ENCODE measurements around the gene HUS1.
"Not testable (repeated sequence)": the region's sequence is repeated elsewhere in the genome, so short reads cannot be mapped to it uniquely, and the experiment has no call there.

The HUS1 gene

DNA sequence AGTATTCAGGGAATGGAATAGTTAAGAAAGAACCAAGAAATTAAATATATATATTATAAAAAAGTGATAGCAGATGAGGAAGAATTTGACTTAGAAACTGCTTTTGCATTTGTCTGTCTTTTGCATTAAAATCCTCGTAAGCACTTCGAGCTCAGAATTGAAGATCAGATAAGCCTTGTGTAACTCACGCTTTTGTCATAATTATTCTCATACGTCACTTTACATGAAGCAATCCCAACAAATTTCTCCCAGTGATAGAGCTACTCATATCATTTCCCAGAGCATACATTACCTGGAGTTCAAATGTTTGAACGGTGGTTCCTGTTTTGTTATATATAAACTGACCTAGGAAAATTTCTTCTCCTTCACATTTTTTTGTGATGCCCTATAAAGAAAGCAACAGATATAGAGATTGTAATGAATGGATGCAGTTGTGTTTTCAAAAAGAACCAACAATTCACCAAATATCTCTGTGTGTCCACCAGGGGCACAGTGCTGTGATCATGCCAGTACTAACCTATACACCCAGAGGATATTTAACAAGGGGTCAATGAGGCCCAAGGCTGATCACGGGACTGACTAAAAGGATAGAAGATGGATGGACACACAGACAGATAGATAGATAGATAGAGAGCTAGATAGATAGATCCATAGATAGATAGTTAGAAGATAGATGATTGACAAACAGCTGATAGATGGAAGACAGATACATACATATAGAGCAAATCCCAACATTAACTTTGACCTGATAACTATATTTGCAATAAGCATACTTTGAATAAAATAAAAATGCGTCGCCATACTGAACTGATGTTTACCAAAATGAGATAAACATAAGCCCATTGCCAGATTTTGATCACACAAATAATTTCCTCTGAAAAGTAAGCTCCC, 9.3 kb upstream of the HUS1 start:
- DNase-seq (ENCODE audit: low spot score) = peak; percentile 34
- H3K27ac ChIP-seq = no peak overlapping the region
- POLR2A ChIA-PET (ENCODE audit: low non-redundant PET) = no interaction called here
- CTCF ChIA-PET = interaction anchor here (0.7 to 1.4 kb wide), 3 partner anchors 20 to 103 kb away, joined by 3 to 6 read pairs (median 3); no protein-coding TSS in a partner anchor
- TF ChIP-seq, protein P1, sequence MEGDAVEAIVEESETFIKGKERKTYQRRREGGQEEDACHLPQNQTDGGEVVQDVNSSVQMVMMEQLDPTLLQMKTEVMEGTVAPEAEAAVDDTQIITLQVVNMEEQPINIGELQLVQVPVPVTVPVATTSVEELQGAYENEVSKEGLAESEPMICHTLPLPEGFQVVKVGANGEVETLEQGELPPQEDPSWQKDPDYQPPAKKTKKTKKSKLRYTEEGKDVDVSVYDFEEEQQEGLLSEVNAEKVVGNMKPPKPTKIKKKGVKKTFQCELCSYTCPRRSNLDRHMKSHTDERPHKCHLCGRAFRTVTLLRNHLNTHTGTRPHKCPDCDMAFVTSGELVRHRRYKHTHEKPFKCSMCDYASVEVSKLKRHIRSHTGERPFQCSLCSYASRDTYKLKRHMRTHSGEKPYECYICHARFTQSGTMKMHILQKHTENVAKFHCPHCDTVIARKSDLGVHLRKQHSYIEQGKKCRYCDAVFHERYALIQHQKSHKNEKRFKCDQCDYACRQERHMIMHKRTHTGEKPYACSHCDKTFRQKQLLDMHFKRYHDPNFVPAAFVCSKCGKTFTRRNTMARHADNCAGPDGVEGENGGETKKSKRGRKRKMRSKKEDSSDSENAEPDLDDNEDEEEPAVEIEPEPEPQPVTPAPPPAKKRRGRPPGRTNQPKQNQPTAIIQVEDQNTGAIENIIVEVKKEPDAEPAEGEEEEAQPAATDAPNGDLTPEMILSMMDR (conservative IDR thresholded peaks at IDR 0.05; ENCODE audit: low read depth) = peak; percentile 35

DNA sequence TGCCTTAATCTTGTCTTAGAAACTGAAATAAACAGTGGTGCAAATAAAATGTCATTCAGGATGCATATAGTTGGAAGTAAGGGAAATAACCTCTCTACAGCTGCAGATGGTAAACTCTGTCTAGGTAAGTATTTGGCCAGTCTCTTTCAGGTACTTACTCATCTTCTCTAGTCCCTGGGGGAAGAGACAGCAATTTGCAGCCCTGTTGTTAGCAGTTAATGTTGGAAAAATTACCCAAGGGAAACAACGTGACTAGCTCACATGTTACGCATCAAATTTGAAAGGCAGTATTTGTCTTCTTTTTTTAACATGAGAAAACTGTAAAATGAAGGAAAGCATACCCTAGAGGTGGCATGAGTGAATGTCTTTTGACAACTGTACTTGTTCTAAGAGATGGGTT, 3.2 kb upstream of the HUS1 start:
- CTCF ChIA-PET = interaction anchor here (0.8 to 1.1 kb wide), 2 partner anchors 14 to 128 kb away, joined by 3 read pairs; no protein-coding TSS in a partner anchor
- TF ChIP-seq, protein P1 (conservative IDR thresholded peaks at IDR 0.05; ENCODE audit: low read depth) = no peak
- no peak for DNase-seq (ENCODE audit: low spot score)
- no peak overlapping the region for H3K27ac ChIP-seq
- POLR2A ChIA-PET (ENCODE audit: low non-redundant PET) = no interaction called here

DNA sequence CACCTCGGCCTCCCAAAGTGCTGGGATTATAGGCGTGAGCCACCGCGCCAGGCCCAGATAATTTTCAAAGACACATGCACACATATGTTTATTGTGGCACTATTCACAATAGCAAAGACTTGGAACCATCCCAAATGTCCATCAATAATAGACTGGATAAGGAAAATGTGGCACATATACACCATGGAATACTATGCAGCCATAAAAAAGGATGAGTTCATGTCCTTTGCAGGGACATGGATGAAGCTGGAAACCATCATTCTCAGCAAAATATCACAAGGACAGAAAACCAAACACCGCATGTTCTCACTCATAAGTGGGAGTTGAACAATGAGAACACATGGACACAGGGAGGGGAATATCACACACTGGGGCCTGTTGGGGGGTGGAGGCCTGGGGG, 1.2 kb upstream of the HUS1 start:
- H3K27ac ChIP-seq; POLR2A ChIA-PET (ENCODE audit: low non-redundant PET); CTCF ChIA-PET; DNase-seq (ENCODE audit: low spot score): not testable (repeated sequence)

DNA sequence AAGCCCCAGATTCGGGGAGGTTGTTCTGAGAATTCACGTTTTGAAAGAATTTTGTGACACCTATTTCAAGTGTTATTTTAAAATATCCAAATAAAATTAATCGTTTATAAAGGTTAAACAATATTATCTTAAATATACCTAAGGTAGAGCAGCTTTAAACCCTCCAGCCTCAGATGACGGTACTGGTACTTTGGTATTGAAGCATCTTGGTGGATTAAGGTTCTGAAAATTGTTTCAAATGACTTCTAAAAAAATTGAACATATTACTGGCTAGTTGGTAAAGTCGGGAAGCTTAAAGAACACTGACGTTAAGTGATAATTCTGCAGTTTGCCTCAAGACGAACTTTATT, 392 bp upstream of the HUS1 start:
- POLR2A ChIA-PET (ENCODE audit: low non-redundant PET) = no interaction called here
- peak overlapping the region; percentile 91 for H3K27ac ChIP-seq
- CTCF ChIA-PET = interaction anchor here (0.8 kb wide), 1 partner anchor 9 kb away, joined by 3 read pairs; no protein-coding TSS in a partner anchor

DNA sequence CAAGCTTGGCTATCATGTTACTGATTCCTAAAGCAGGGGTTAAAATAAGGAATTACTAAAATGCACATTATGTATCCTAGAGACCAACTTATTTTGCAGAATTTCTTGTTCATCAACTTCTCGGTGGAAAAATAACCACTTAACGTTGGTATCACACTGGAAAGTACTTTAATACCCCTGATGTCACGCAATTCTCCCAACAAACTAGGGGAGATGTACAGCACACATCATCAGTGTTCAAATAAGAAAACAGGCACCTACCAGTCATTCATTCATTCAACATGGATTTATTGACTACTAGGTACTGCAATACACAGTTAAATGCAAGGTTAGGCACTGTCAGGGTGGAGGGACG, 648 bp downstream of the HUS1 start:
- peak overlapping the region; percentile 91 for H3K27ac ChIP-seq
- TF ChIP-seq, protein P1 (conservative IDR thresholded peaks at IDR 0.05; ENCODE audit: low read depth) = no peak
- DNase-seq (ENCODE audit: low spot score) = no peak
- ChIA-PET POLR2A (ENCODE audit: low non-redundant PET) (no interaction called here), CTCF (interaction anchor here (0.9 to 1.1 kb wide), 2 partner anchors 34 to 123 kb away, joined by 3 to 4 read pairs; no protein-coding TSS in a partner anchor)

More for the DNA sequence above, 392 bp upstream of the HUS1 start:
- no peak for DNase-seq (ENCODE audit: low spot score)
- TF ChIP-seq, protein P1 (conservative IDR thresholded peaks at IDR 0.05; ENCODE audit: low read depth) = no peak

DNA sequence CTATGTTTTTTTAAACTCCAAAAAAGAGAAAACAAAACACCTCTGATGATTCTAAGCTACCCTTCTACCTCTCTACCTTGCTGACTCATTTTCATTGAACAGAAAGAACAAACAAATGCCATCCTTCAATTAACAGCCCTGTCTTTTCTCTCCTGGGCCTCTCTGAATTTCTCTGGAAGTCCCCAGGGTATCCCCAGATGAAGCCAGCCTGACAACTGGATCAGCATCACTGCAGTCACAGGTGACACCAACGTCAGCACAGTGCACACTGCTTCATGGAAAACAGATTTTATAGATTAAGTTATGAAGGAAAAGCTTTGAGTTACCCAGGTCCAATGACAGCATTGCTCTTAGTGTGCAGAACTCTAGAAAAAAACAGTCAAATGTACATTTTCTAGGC, 5.7 kb downstream of the HUS1 start:
- POLR2A ChIA-PET (ENCODE audit: low non-redundant PET) = no interaction called here
- CTCF ChIA-PET = no interaction called here
- no peak overlapping the region for H3K27ac ChIP-seq
- no peak for DNase-seq (ENCODE audit: low spot score)
- TF ChIP-seq, protein P1 (conservative IDR thresholded peaks at IDR 0.05; ENCODE audit: low read depth) = no peak

DNA sequence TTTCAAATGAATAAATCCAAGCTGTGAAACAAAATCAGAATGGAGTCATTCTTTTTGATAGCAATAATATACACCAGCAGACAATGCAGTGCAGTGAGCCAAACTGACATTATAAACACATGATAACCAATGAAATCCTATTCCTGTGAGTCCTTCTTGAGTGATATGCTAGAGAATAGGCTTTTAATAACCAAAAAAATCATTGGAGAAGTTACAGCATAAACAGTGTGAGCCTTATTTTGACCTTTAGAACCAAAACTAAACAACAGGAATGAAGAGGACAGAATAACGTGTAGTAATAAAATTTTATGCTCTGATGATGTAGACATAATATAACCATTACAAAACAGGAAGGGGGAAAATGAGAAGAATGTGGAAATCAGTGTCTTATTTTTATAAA, 8.7 kb downstream of the HUS1 start:
- POLR2A ChIA-PET (ENCODE audit: low non-redundant PET) = no interaction called here
- H3K27ac ChIP-seq = no peak overlapping the region
- TF ChIP-seq, protein P1 (conservative IDR thresholded peaks at IDR 0.05; ENCODE audit: low read depth) = no peak
- no peak for DNase-seq (ENCODE audit: low spot score)
- CTCF ChIA-PET = interaction anchor here (0.6 to 1.2 kb wide), 3 partner anchors 9 to 140 kb away, joined by 3 to 5 read pairs (median 3); no protein-coding TSS in a partner anchor
